ENCODE data around the gene CTU1.

Gene CTU1

GRCh38 chr19:51076631-51077213, 31.5 kb downstream of the CTU1 start:
- Mint-ChIP-seq H3K36me3 (ENCODE audit: low read depth) (no peaks in the 10 kb centered on the region), H3K4me1 (no peaks in the 10 kb centered on the region), H3K4me3 (no peak overlapping the region), H3K27me3 (ENCODE audit: low read depth, poor library complexity) (peaks cover 10% of the 10 kb centered on the region), H3K9me3 (peaks cover 18% of the 10 kb centered on the region), H3K27ac (no peak overlapping the region)
- no peak for TF ChIP-seq CTCF (IDR thresholded peaks at IDR 0.05)
- DNase-seq: no peak

GRCh38 chr19:51075998-51076397, 32.2 kb downstream of the CTU1 start:
- Mint-ChIP-seq H3K36me3 (ENCODE audit: low read depth) (no peaks in the 10 kb centered on the region), H3K9me3 (peaks cover 18% of the 10 kb centered on the region), H3K4me1 (no peaks in the 10 kb centered on the region), H3K27me3 (ENCODE audit: low read depth, poor library complexity) (peaks cover 13% of the 10 kb centered on the region), H3K27ac (no peak overlapping the region), H3K4me3 (no peak overlapping the region)
- DNase-seq: no peak
- TF ChIP-seq CTCF (IDR thresholded peaks at IDR 0.05): no peak

- Mint-ChIP-seq H3K4me3 (no peak overlapping the region), H3K4me1 (peaks cover under 1% of the 10 kb centered on the region), H3K27ac (no peak overlapping the region), H3K27me3 (ENCODE audit: low read depth, poor library complexity) (peaks cover 30% of the 10 kb centered on the region), H3K36me3 (ENCODE audit: low read depth) (no peaks in the 10 kb centered on the region), H3K9me3 (peaks cover 18% of the 10 kb centered on the region)
- TF ChIP-seq CTCF (IDR thresholded peaks at IDR 0.05): no peak
- DNase-seq: no peak
These were observed 37.2 kb downstream of the CTU1 start for GRCh38 chr19:51071095-51071405.

- no peak for DNase-seq
- Mint-ChIP-seq H3K27me3 (ENCODE audit: low read depth, poor library complexity) (peaks cover 31% of the 10 kb centered on the region), H3K27ac (no peak overlapping the region), H3K36me3 (ENCODE audit: low read depth) (no peaks in the 10 kb centered on the region), H3K4me3 (no peak overlapping the region), H3K9me3 (peaks cover 18% of the 10 kb centered on the region), H3K4me1 (peaks cover 4% of the 10 kb centered on the region)
- no peak for TF ChIP-seq CTCF (IDR thresholded peaks at IDR 0.05)
These were observed 37.7 kb downstream of the CTU1 start for GRCh38 chr19:51070334-51071094.

- no peak for DNase-seq
- H3K36me3 Mint-ChIP-seq (ENCODE audit: low read depth): no peaks in the 10 kb centered on the region
- no peak for TF ChIP-seq CTCF (IDR thresholded peaks at IDR 0.05)
- H3K27me3 Mint-ChIP-seq (ENCODE audit: low read depth, poor library complexity): peaks cover 59% of the 10 kb centered on the region
- H3K4me3 Mint-ChIP-seq: no peak overlapping the region
- H3K9me3 Mint-ChIP-seq: no peaks in the 10 kb centered on the region
- peaks cover 9% of the 10 kb centered on the region for H3K4me1 Mint-ChIP-seq
- H3K27ac Mint-ChIP-seq: no peak overlapping the region
These were observed 41.6 kb downstream of the CTU1 start for GRCh38 chr19:51066393-51067186.
